H1 (cell line): ENCODE data around the gene MED17.

Experiments used
- BACH1 ChIP-seq: IDR thresholded peaks from 2 replicates; pipeline ENCODE4 v1.6.1; 2012; ENCODE audit warnings: low read length, improper control_type of control experiment
- BCL11A ChIP-seq, 2 experiments: IDR thresholded peaks; one replicate each; pipeline ENCODE4 v1.6.1; 2011; ENCODE audit warnings: low read depth in 2 of 2, low read length in 2 of 2, mild to moderate bottlenecking in 2 of 2
- BRCA1 ChIP-seq: IDR thresholded peaks from 2 replicates; pipeline ENCODE4 v1.6.1; 2012; ENCODE audit warnings: low read depth, low read length, improper control_type of control experiment
- EZH2 ChIP-seq: fragments of 200-600 bp; sonication (generic); IDR thresholded peaks from 2 replicates; pipeline ENCODE4 v1.7.1; 2012; ENCODE audit warnings: low read depth, mild to moderate bottlenecking, moderate library complexity, low read length, inconsistent platforms; ENCODE audit not compliant: severe bottlenecking
- GTF2F1 ChIP-seq: IDR thresholded peaks from 2 replicates; pipeline ENCODE4 v1.6.1; 2012; ENCODE audit warnings: low read depth, low read length, improper control_type of control experiment, borderline replicate concordance
- HDAC2 ChIP-seq, 2 experiments: fragments of 300-600 bp in 1 of 2; sonication (generic) in 1 of 2; IDR thresholded peaks; 2 replicates each; pipeline ENCODE4 v1.6.1; 2011 to 2012; ENCODE audit warnings: low read depth in 2 of 2, low read length in 2 of 2, mild to moderate bottlenecking in 2 of 2, moderate library complexity in 2 of 2, borderline replicate concordance in 1 of 2, inconsistent platforms in 1 of 2
- POLR2A ChIP-seq, 2 experiments: IDR thresholded peaks; 1 replicate in 1 of 2; 2 replicates in 1 of 2; pipeline ENCODE4 v1.6.1; 2011; ENCODE audit warnings: low read depth in 2 of 2, low read length in 2 of 2, mild to moderate bottlenecking in 2 of 2; ENCODE audit errors: control extremely low read depth in 1 of 2
- POLR2AphosphoS5 ChIP-seq: IDR thresholded peaks from 2 replicates; pipeline ENCODE4 v1.6.1; 2011; ENCODE audit warnings: low read depth, low read length
- RFX5 ChIP-seq: IDR thresholded peaks from 2 replicates; pipeline ENCODE4 v1.6.1; 2011; ENCODE audit warnings: low read depth, low read length, improper control_type of control experiment, borderline replicate concordance
- SP2 ChIP-seq: IDR thresholded peaks from 2 replicates; pipeline ENCODE4 v1.6.1; 2012; ENCODE audit warnings: mild to moderate bottlenecking, low read length, inconsistent platforms
- SP4 ChIP-seq: IDR thresholded peaks from 2 replicates; pipeline ENCODE4 v1.6.1; 2012; ENCODE audit warnings: low read length, inconsistent platforms
- TF ChIP-seq, protein P1 (sequence below): IDR thresholded peaks from 2 replicates; pipeline ENCODE4 v1.6.1; 2012; ENCODE audit warnings: low read length, inconsistent platforms
- TF ChIP-seq, protein P2 (sequence below), 3 experiments: IDR thresholded peaks; 1 replicate in 2 of 3; 2 replicates in 1 of 3; pipeline versions ENCODE4 v1.5.1 to v1.6.1; 2011; ENCODE audit warnings: low read length in 3 of 3, mild to moderate bottlenecking in 3 of 3, inconsistent platforms in 2 of 3, low read depth in 1 of 3, moderate library complexity in 1 of 3; ENCODE audit not compliant: insufficient read depth in 1 of 3; ENCODE audit errors: control extremely low read depth in 1 of 3
- TF ChIP-seq, protein P3 (sequence below): IDR thresholded peaks from 2 replicates; pipeline ENCODE4 v1.6.1; 2011; ENCODE audit warnings: low read depth, mild to moderate bottlenecking, low read length; ENCODE audit not compliant: insufficient read depth

DNA sequence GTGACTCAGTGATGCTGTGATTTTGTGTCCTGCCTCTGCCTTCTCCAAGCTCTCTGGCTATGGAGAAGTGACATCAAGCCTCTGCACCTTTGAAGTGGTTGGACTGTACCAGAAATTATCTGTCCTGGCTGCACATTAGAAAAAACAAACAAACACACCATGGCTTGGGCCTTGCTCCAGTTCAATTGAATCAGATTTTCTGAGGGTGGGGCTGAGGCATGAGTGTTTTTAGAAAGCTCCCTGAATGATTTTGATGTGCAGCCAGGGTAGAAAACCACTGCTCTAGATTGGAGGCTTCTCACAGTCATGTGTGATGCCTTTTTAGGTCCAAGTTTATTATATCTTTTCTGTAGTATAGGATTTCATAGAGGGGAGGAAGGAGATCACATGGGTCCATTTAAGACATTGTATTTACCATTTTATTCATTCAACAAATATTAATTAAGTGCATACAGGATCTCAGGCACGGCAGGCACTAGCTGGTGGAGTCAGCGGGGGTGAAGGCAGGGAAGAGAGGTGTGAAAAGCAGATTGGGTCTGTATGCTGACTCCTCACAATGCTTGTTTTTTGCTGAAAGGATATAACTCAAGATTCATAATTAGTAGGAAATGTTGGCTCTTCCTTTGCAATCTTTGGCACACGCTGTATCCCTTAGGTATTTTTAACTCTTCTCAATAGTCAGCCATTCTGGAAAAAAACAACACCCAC lies 73.5 kb downstream of the MED17 start:
- TF ChIP-seq, protein P1, sequence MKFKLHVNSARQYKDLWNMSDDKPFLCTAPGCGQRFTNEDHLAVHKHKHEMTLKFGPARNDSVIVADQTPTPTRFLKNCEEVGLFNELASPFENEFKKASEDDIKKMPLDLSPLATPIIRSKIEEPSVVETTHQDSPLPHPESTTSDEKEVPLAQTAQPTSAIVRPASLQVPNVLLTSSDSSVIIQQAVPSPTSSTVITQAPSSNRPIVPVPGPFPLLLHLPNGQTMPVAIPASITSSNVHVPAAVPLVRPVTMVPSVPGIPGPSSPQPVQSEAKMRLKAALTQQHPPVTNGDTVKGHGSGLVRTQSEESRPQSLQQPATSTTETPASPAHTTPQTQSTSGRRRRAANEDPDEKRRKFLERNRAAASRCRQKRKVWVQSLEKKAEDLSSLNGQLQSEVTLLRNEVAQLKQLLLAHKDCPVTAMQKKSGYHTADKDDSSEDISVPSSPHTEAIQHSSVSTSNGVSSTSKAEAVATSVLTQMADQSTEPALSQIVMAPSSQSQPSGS, result no peak
- TF ChIP-seq, protein P2, sequence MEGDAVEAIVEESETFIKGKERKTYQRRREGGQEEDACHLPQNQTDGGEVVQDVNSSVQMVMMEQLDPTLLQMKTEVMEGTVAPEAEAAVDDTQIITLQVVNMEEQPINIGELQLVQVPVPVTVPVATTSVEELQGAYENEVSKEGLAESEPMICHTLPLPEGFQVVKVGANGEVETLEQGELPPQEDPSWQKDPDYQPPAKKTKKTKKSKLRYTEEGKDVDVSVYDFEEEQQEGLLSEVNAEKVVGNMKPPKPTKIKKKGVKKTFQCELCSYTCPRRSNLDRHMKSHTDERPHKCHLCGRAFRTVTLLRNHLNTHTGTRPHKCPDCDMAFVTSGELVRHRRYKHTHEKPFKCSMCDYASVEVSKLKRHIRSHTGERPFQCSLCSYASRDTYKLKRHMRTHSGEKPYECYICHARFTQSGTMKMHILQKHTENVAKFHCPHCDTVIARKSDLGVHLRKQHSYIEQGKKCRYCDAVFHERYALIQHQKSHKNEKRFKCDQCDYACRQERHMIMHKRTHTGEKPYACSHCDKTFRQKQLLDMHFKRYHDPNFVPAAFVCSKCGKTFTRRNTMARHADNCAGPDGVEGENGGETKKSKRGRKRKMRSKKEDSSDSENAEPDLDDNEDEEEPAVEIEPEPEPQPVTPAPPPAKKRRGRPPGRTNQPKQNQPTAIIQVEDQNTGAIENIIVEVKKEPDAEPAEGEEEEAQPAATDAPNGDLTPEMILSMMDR (IDR thresholded peaks at IDR 0.05; ENCODE audit: control extremely low read depth in 1 of 3, insufficient read depth in 1 of 3, low read depth in 1 of 3, low read length in 3 of 3), result no peak
- TF ChIP-seq, protein P3, sequence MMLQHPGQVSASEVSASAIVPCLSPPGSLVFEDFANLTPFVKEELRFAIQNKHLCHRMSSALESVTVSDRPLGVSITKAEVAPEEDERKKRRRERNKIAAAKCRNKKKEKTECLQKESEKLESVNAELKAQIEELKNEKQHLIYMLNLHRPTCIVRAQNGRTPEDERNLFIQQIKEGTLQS, result no peak
- TF ChIP-seq RFX5 (no peak), GTF2F1 (no peak), BACH1 (no peak), BCL11A (IDR thresholded peaks at IDR 0.05; ENCODE audit: low read depth in 2 of 2, low read length in 2 of 2) (no peak), POLR2A (IDR thresholded peaks at IDR 0.05; ENCODE audit: control extremely low read depth in 1 of 2, low read depth in 2 of 2, low read length in 2 of 2) (no peak), SP4 (no peak), SP2 (no peak), EZH2 (no peak), BRCA1 (no peak), HDAC2 (IDR thresholded peaks at IDR 0.05; ENCODE audit: borderline replicate concordance in 1 of 2, low read depth in 2 of 2, low read length in 2 of 2) (no peak), POLR2AphosphoS5 (no peak)
